ENCODE measurements around the gene RRAD.
"Not testable (repeated sequence)": the region's sequence is repeated elsewhere in the genome, so short reads cannot be mapped to it uniquely, and the experiment has no call there.

Gene RRAD

GRCh38 chr16:66902648-66903543 lies 22.4 kb downstream of the RRAD start:
- no peak overlapping the region for H3K4me3 ChIP-seq (ENCODE audit: low read depth, low read length)

GRCh38 chr16:66901626-66902025 lies 23.7 kb downstream of the RRAD start:
- H3K4me3 ChIP-seq (ENCODE audit: low read depth, low read length) = no peak overlapping the region

GRCh38 chr16:66900721-66901441 lies 24.5 kb downstream of the RRAD start:
- H3K4me3 ChIP-seq (ENCODE audit: low read depth, low read length) = no peak overlapping the region

GRCh38 chr16:66899945-66900710 lies 25.2 kb downstream of the RRAD start:
- H3K4me3 ChIP-seq (ENCODE audit: low read depth, low read length) = no peak overlapping the region

- H3K4me3 ChIP-seq (ENCODE audit: low read depth, low read length) = no peak overlapping the region
Measured at GRCh38 chr16:66899310-66899944, 25.9 kb downstream of the RRAD start.

- no peak overlapping the region for H3K4me3 ChIP-seq (ENCODE audit: low read depth, low read length)
Measured at GRCh38 chr16:66898933-66899309, 26.4 kb downstream of the RRAD start.

- no peak overlapping the region for H3K4me3 ChIP-seq (ENCODE audit: low read depth, low read length)
Measured at GRCh38 chr16:66898207-66898606, 27.1 kb downstream of the RRAD start.

GRCh38 chr16:66896682-66897081 lies 28.7 kb downstream of the RRAD start:
- H3K4me3 ChIP-seq (ENCODE audit: low read depth, low read length) = not testable (repeated sequence)

GRCh38 chr16:66895999-66896398 lies 29.3 kb downstream of the RRAD start:
- no peak overlapping the region for H3K4me3 ChIP-seq (ENCODE audit: low read depth, low read length)

GRCh38 chr16:66895689-66895979 lies 29.7 kb downstream of the RRAD start:
- H3K4me3 ChIP-seq (ENCODE audit: low read depth, low read length) = no peak overlapping the region

GRCh38 chr16:66894948-66895688 lies 30.2 kb downstream of the RRAD start:
- no peak overlapping the region for H3K4me3 ChIP-seq (ENCODE audit: low read depth, low read length)

- no peak overlapping the region for H3K4me3 ChIP-seq (ENCODE audit: low read depth, low read length)
Measured at GRCh38 chr16:66894055-66894454, 31.3 kb downstream of the RRAD start.

GRCh38 chr16:66891797-66892196 lies 33.5 kb downstream of the RRAD start:
- no peak overlapping the region for H3K4me3 ChIP-seq (ENCODE audit: low read depth, low read length)

- no peak overlapping the region for H3K4me3 ChIP-seq (ENCODE audit: low read depth, low read length)
Measured at GRCh38 chr16:66891360-66891759, 34.0 kb downstream of the RRAD start.

- no peak overlapping the region for H3K4me3 ChIP-seq (ENCODE audit: low read depth, low read length)
Measured at GRCh38 chr16:66890799-66891198, 34.5 kb downstream of the RRAD start.

- no peak overlapping the region for H3K4me3 ChIP-seq (ENCODE audit: low read depth, low read length)
Measured at GRCh38 chr16:66889622-66890021, 35.7 kb downstream of the RRAD start.

GRCh38 chr16:66888647-66889615 lies 36.4 kb downstream of the RRAD start:
- no peak overlapping the region for H3K4me3 ChIP-seq (ENCODE audit: low read depth, low read length)

GRCh38 chr16:66886914-66887313 lies 38.4 kb downstream of the RRAD start:
- H3K4me3 ChIP-seq (ENCODE audit: low read depth, low read length) = no peak overlapping the region

GRCh38 chr16:66886321-66886720 lies 39.0 kb downstream of the RRAD start:
- H3K4me3 ChIP-seq (ENCODE audit: low read depth, low read length) = no peak overlapping the region

All from iPS-11a (cell line).